GM23338 (cell line): ENCODE measurements around the gene EPHA4. TPM values are rescaled to one million over a fixed set of nuclear protein-coding genes. Genes with fewer than 3 reads are reported as not detected.
A peak's percentile ranks its signal among the peaks of the same experiment; 100 is the strongest.

Source experiments
- ATAC-seq: fragments of 200-7000 bp; cut with Tn5 transposase; 3 replicates; pipeline ENCODE4 v1.9.1; 2020
- DNase-seq: peaks from one replicate; pipeline ENCODE4 v3.0.0-alpha.2; 2015; ENCODE audit warnings: low spot score
- H2AFZ ChIP-seq: fragments of 200-600 bp; sonication (generic); 2 replicates; pipeline ENCODE4 v1.8.0; 2016; ENCODE audit warnings: antibody characterized with exemption, mild to moderate bottlenecking, moderate library complexity
- H3F3A ChIP-seq: fragments of 200-600 bp; sonication (generic); replicated peaks from 2 replicates; pipeline ENCODE4 v1.8.0; 2017; ENCODE audit warnings: antibody characterized with exemption, mixed run types, low read depth
- H3K27ac ChIP-seq: fragments of 200-600 bp; sonication (generic); 2 replicates; pipeline ENCODE4 v1.6.1; 2016; ENCODE audit warnings: low read depth
- H3K27me3 ChIP-seq: fragments of 200-600 bp; sonication (generic); 2 replicates; pipeline ENCODE4 v1.8.0; 2016; ENCODE audit warnings: mild to moderate bottlenecking, mixed run types, moderate library complexity; ENCODE audit not compliant: insufficient read depth
- H3K36me3 ChIP-seq: fragments of 200-600 bp; sonication (generic); 2 replicates; pipeline ENCODE4 v1.8.0; 2016; ENCODE audit warnings: mild to moderate bottlenecking; ENCODE audit not compliant: insufficient read depth
- H3K4me1 ChIP-seq: fragments of 200-600 bp; sonication (generic); 2 replicates; pipeline ENCODE4 v1.8.0; 2016; ENCODE audit warnings: mild to moderate bottlenecking, moderate library complexity; ENCODE audit not compliant: insufficient read depth
- H3K4me2 ChIP-seq: fragments of 200-600 bp; sonication (generic); 2 replicates; pipeline ENCODE4 v1.7.1; 2017; ENCODE audit warnings: mixed run types
- H3K4me3 ChIP-seq: fragments of 200-600 bp; sonication (generic); 2 replicates; pipeline ENCODE4 v1.6.1; 2016; ENCODE audit warnings: mixed run types
- H3K79me2 ChIP-seq: fragments of 200-600 bp; sonication (generic); replicated peaks from 2 replicates; pipeline ENCODE4 v1.8.0; 2017; ENCODE audit warnings: mild to moderate bottlenecking; ENCODE audit not compliant: insufficient read depth
- H3K9me2 ChIP-seq: fragments of 200-600 bp; sonication (generic); 2 replicates; pipeline ENCODE4 v1.8.0; 2017; ENCODE audit not compliant: insufficient read depth
- H4K20me1 ChIP-seq: fragments of 200-600 bp; sonication (generic); replicated peaks from 2 replicates; pipeline ENCODE4 v1.8.0; 2017; ENCODE audit warnings: mild to moderate bottlenecking; ENCODE audit not compliant: insufficient read depth
- H3K27ac Mint-ChIP-seq: 2 replicates; pipeline ENCODE4 v1.8.0; 2020; ENCODE audit warnings: inconsistent platforms, mild to moderate bottlenecking, moderate library complexity, mixed read lengths
- H3K27me3 Mint-ChIP-seq: 3 replicates; pipeline ENCODE4 v1.8.0; 2022; ENCODE audit warnings: low read depth, mild to moderate bottlenecking, moderate library complexity, mixed read lengths, inconsistent platforms; ENCODE audit not compliant: insufficient read depth, poor library complexity
- H3K36me3 Mint-ChIP-seq: 3 replicates; pipeline ENCODE4 v1.8.0; 2021; ENCODE audit warnings: low read depth, mild to moderate bottlenecking, inconsistent platforms, moderate library complexity, mixed read lengths
- H3K4me1 Mint-ChIP-seq: 3 replicates; pipeline ENCODE4 v1.8.0; 2020; ENCODE audit warnings: mild to moderate bottlenecking, inconsistent platforms, mixed read lengths
- H3K4me3 Mint-ChIP-seq: 3 replicates; pipeline ENCODE4 v1.8.0; 2021; ENCODE audit warnings: moderate library complexity, mild to moderate bottlenecking, inconsistent platforms, mixed read lengths
- H3K9me3 Mint-ChIP-seq: 3 replicates; pipeline ENCODE4 v1.8.0; 2020; ENCODE audit warnings: moderate library complexity, mild to moderate bottlenecking, inconsistent platforms, mixed read lengths
- CREB1 ChIP-seq: fragments of 250-450 bp; sonication (Bioruptor Pico); IDR thresholded peaks from 2 replicates; pipeline ENCODE4 v1.5.0; 2020; ENCODE audit warnings: low read depth, mild to moderate bottlenecking, moderate library complexity
- EZH2 ChIP-seq: fragments of 200-600 bp; sonication (generic); IDR thresholded peaks from one replicate; pipeline ENCODE4 v1.8.0; 2017; ENCODE audit warnings: antibody characterized with exemption, mild to moderate bottlenecking, low read depth; ENCODE audit not compliant: unreplicated experiment
- EZH2phosphoT487 ChIP-seq: fragments of 200-600 bp; sonication (generic); IDR thresholded peaks from one replicate; pipeline ENCODE4 v1.8.1; 2018; ENCODE audit warnings: antibody characterized with exemption; ENCODE audit not compliant: unreplicated experiment
- NANOG ChIP-seq: IDR thresholded peaks from 2 replicates; pipeline ENCODE4 v1.6.1; 2016; ENCODE audit warnings: antibody characterized with exemption, borderline replicate concordance
- STAT1 ChIP-seq: IDR thresholded peaks from one replicate; pipeline ENCODE4 v1.6.1; 2016; ENCODE audit warnings: antibody characterized with exemption; ENCODE audit not compliant: unreplicated experiment
- ZNF331 ChIP-seq: fragments of 250-450 bp; sonication (Bioruptor Pico); IDR thresholded peaks from 2 replicates; pipeline ENCODE4 v1.5.0; 2020; ENCODE audit warnings: low read depth, mild to moderate bottlenecking, moderate library complexity
- polyA plus RNA-seq: library from polyadenylated mRNA; unstranded; fragments of >200 nt; fragmentation: Nextera tagmentation; extraction: Ambion mirVana; gene quantifications from 2 replicates; pipeline ENCODE4 v1.2.1, GENCODE V29; 2016
- total RNA-seq: library from RNA; depleted of rRNA; stranded (reverse); fragments of >200 nt; shearing (Covaris generic); gene quantifications from 2 replicates; pipeline ENCODE4 v1.2.3, GENCODE V29; 2014
- TF ChIP-seq, protein P1 (sequence below): IDR thresholded peaks from 2 replicates; pipeline ENCODE4 v1.6.1; 2016; ENCODE audit warnings: antibody characterized with exemption

Gene EPHA4
- total and polyA plus RNA-seq, 2 experiments from 2014 or later: 4.1 to 6.2 TPM

DNA sequence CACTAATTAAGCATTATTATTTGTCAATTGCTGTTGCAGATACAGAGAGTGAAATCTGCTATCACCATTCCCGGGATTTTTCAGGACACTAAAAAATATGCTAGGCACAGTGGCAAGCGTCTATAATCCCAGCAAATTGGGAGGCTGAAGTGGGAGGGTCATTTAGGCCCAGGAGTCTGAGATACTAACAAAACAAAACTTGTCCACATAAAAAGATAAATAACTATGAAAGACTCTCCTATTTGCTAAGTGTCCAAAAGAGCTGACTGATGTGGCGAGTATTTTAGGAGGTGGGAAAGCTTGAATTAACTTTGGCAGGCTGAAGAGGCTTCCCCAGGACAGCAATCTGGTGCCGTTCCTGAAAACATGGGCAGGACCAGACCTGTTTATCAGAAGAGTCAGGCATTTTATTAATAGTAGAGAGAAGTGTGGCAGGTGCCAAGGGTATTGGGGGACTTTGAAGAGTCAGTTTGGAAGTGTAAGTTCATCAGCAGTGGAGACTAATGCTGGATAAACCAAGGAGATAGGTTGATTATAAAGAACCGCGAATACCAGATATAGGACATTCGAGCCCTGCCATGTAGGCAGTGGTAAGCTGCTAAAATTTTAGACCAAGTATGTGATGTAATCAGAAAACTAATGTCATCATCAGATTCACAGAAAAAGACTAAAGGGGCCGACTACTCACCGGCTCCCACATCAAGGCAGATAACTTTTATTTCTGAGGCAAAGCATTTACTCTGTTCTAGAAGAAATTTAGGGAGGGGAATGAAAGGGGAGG is 201.8 kb downstream of the EPHA4 start:
- peaks cover 5% of the 10 kb centered on the region for H3K9me2 ChIP-seq
- Mint-ChIP-seq H3K36me3 (0 out of 3 replicates have a peak, but pooled peaks cover 2% of the 10 kb centered on the region), H3K27me3 (peaks cover 8% of the 10 kb centered on the region), H3K27ac (no peak overlapping the region), H3K4me1 (peaks cover 32% of the 10 kb centered on the region), H3K4me3 (no peak overlapping the region), H3K9me3 (no peaks in the 10 kb centered on the region; the same call in 2 of the 3 replicates)
- no peaks in the 10 kb centered on the region for H4K20me1 ChIP-seq
- H3K79me2 ChIP-seq: no peaks in the 10 kb centered on the region
- no peaks in the 10 kb centered on the region for H3F3A ChIP-seq
- no peak for TF ChIP-seq STAT1
- no peak for TF ChIP-seq CREB1 (CRISPR knock-in tag)
- TF ChIP-seq NANOG: no peak
- TF ChIP-seq, protein P1, sequence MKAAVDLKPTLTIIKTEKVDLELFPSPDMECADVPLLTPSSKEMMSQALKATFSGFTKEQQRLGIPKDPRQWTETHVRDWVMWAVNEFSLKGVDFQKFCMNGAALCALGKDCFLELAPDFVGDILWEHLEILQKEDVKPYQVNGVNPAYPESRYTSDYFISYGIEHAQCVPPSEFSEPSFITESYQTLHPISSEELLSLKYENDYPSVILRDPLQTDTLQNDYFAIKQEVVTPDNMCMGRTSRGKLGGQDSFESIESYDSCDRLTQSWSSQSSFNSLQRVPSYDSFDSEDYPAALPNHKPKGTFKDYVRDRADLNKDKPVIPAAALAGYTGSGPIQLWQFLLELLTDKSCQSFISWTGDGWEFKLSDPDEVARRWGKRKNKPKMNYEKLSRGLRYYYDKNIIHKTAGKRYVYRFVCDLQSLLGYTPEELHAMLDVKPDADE: no peak
- no peak for TF ChIP-seq EZH2
- TF ChIP-seq ZNF331 (CRISPR knock-in tag): no peak
- TF ChIP-seq EZH2phosphoT487: no peak
- peaks cover 12% of the 10 kb centered on the region for H3K4me1 ChIP-seq
- peak overlapping the region; percentile 59 for H2AFZ ChIP-seq
- DNase-seq (no peak), ATAC-seq (no peak)
- no peak overlapping the region for H3K27ac ChIP-seq
- H3K27me3 ChIP-seq: no peaks in the 10 kb centered on the region
- H3K4me3 ChIP-seq: no peak overlapping the region
- no peak overlapping the region for H3K4me2 ChIP-seq
- H3K36me3 ChIP-seq: no peaks in the 10 kb centered on the region
